IPS-11a (cell line): ENCODE data around the gene MYL7.

Experiments
- H3K4me3 ChIP-seq: one replicate; pipeline ENCODE4 v1.5.1; 2013; ENCODE audit warnings: low read depth, low read length, control low read depth

Gene MYL7

DNA sequence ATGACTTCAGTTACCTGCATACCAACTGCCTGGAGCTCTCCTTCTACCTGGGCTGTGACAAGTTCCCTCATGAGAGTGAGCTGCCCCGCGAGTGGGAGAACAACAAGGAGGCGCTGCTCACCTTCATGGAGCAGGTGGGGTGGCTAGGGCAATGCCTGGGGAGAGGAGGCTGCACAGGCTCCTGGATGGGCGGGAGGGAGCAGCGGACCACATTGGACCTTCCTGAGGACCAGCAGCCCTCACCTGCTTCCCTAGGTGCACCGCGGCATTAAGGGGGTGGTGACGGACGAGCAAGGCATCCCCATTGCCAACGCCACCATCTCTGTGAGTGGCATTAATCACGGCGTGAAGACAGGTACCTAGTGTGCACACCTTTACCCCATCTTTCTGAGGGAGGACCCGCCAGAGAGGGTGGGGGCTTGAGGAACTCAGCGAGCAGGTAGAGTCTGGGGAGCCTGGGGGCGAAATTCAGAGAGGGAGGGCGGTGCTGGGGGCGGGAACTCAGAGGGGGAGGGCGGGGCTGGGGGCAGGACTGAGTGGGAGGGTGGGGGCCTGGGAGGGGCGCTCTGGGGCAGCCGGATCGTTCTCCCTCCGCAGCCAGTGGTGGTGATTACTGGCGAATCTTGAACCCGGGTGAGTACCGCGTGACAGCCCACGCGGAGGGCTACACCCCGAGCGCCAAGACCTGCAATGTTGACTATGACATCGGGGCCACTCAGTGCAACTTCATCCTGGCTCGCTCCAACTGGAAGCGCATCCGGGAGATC is 28.0 kb downstream of the MYL7 start:
- H3K4me3 ChIP-seq: no peak overlapping the region

DNA sequence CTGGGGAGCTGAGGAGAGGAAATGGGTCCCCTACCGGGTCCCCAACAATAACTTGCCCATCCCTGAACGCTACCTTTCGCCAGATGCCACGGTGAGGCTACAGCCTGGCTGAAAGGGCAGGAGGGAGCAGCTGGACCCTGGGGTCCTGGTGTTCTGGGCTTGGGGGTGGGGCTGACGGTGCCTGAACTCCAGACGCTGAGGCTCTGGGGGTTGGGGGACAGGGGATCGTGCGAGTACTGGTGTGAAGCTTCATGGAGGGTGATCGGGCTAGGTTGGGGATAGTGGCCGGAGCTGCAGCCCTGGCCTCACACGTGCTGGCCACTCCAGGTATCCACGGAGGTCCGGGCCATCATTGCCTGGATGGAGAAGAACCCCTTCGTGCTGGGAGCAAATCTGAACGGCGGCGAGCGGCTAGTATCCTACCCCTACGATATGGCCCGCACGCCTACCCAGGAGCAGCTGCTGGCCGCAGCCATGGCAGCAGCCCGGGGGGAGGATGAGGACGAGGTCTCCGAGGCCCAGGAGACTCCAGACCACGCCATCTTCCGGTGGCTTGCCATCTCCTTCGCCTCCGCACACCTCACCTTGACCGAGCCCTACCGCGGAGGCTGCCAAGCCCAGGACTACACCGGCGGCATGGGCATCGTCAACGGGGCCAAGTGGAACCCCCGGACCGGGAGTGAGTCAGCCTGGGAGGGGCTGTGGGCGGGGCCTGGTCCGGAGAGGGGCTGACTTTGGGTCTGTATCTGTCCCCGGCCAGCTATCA is 28.7 kb downstream of the MYL7 start:
- no peak overlapping the region for H3K4me3 ChIP-seq

DNA sequence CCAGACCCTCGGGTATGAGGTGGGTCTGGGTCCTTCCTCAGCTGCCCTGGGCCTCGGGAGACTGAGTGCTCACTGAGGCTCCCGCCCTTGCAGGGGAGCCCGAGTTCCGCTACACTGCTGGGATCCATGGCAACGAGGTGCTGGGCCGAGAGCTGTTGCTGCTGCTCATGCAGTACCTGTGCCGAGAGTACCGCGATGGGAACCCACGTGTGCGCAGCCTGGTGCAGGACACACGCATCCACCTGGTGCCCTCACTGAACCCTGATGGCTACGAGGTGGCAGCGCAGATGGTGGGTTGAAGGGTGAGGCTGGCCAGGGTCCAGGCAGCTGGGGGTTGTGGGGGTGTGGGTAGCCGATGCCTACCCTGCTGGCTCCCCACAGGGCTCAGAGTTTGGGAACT is 29.4 kb downstream of the MYL7 start:
- H3K4me3 ChIP-seq: no peak overlapping the region

DNA sequence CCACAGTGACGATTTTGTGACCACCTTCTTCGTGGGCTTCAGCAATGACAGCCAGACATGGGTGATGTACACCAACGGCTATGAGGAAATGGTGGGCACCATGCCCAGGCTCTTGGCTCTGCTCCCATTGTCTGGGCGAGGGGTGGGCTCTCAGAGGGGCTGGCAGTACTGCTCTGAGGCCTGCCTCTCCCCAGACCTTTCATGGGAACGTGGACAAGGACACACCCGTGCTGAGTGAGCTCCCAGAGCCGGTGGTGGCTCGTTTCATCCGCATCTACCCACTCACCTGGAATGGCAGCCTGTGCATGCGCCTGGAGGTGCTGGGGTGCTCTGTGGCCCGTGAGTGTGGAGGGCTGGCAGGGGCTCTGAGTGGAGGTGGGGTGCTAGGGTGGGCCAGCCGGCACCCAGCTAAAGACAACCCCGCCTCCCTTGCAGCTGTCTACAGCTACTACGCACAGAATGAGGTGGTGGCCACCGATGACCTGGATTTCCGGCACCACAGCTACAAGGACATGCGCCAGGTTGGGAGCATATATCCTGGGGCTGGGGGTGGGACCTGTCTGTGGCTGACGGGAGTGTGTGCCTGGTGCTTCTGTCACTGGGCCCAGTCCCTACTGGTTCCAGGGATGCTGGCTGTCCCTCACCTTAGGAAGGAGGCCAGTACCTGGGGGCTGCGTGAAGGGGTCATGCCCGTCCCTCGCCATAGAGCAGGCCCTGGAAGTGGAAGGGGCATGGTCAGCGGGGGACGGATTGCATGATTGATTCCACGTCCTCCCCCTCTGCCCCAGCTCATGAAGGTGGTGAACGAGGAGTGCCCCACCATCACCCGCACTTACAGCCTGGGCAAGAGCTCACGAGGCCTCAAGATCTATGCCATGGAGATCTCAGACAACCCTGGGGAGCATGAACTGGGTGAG is 30.2 kb downstream of the MYL7 start:
- H3K4me3 ChIP-seq: no peak overlapping the region

DNA sequence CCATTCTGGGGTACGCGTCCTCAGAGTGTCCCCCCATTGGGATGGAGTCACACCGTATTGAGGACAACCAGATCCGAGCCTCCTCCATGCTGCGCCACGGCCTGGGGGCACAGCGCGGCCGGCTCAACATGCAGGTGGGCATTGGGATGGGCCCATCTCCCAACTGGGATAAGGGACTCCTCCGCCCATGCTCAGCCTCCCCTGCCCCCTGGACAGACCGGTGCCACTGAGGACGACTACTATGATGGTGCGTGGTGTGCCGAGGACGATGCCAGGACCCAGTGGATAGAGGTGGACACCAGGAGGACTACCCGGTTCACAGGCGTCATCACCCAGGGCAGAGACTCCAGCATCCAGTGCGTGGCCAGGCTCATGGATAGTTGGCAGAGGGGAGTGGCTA is 31.1 kb downstream of the MYL7 start:
- no peak overlapping the region for H3K4me3 ChIP-seq

DNA sequence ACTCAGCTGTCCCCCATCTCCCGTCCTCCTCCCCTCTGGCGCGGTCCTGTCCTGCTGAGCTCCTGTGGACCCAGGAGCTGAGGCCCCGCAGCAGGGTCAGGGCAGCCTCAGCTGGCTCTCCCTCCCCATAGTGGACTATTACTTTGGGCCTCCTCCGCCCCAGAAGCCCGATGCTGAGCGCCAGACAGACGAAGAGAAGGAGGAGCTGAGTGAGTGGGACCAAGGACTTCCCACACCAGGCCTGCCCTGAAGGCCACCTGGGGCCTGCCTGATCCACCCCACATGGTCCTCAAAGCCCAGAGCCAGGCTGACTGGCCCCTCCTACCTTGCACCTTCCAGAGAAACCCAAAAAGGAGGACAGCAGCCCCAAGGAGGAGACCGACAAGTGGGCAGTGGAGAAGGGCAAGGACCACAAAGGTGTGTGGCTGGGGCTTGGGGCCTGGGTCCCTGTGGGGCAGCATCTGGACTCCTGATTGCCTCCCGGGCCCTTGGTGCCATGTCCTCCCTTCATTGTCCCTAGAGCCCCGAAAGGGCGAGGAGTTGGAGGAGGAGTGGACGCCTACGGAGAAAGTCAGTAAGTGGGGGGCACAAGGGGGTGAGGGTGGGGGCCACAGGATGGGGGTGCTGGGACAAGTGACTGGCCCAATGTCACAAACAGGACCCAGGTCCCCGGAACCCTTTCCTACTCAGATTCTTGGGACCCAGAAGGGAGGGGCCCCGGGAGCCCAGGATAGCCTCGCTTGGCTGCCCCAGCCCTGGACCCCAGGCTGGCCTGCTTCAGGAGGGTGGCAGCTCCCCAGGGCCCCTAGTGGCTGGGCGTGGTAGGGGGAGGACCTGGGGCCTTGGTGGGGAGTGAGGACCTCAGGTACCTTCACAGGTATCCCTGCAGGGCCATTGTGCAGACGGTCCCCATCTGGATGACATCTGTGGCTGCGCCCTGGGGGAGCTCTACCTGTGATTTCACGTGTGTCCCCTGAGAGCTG is 32.1 kb downstream of the MYL7 start:
- H3K4me3 ChIP-seq: no peak overlapping the region

DNA sequence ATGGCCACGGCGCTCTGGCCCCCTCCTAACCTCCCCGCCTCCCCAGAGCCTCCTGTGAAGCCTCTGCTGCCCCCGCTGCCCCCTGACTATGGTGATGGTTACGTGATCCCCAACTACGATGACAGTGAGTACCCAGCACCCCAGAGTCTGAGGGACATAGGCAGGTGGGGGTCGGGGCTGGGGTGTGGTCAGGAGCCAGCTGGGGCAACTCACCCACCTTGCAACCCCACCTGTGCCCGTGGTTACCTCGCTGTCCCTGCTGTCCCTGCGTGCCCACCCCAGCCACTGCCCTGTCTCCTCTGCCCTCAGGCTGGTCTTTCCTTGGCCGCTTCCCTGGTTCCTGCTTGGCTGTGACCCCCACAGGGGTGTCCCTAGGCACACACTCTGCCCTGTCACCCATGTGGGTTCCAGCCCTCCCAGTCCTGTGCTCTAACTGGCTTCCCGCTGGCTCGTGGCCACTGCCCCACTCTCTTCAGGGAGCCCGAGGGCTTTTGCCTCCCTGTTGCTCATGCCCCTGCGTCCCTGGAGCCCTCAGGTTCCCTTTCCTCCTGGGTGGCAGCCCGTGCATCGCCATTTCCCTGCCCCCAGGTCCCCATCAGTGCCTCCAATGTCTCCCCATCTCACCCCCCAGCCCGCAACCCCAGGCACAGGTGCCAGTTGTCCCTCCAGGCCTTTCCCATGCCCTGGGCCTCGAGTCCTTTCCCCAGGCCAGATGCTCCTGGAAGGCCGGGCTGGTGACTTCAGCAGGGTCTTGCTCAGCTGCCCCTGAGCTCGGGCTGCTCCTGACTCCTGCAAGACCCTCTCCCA is 33.0 kb downstream of the MYL7 start:
- H3K4me3 ChIP-seq: no peak overlapping the region

DNA sequence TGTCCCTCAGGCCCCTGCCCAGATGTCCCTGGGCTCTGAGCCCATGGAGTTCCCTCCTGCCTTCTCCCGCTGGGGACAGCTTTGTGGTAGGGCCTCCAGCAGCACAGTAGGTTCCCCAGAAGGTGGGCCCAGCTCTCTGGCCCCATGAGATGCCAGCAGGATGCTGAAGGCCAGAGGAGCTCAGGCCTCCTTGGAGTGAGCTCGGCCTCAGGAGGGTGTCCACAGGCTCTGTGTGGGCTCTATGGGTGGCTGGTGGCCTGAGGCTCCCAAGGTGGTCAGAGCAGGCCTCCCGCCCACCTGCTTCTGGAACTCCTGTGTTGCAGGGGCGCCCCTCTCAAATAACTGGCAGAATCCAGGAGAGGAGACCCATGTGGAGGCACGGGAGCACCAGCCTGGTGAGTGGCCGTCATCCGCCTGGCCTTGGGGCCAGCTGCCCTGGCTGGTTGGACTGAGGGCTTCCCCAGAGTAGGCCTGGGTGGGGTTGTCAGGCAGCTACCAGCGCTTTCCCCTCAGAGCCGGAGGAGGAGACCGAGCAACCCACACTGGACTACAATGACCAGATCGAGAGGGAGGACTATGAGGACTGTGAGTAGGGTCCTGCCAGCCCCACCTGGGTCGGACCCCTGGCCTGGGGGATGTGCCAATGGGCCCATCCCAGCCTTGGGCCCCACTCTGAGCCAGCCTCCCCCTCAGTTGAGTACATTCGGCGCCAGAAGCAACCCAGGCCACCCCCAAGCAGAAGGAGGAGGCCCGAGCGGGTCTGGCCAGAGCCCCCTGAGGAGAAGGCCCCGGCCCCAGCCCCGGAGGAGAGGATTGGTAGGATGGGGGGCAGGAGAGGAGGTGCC is 33.8 kb downstream of the MYL7 start:
- H3K4me3 ChIP-seq: no peak overlapping the region

DNA sequence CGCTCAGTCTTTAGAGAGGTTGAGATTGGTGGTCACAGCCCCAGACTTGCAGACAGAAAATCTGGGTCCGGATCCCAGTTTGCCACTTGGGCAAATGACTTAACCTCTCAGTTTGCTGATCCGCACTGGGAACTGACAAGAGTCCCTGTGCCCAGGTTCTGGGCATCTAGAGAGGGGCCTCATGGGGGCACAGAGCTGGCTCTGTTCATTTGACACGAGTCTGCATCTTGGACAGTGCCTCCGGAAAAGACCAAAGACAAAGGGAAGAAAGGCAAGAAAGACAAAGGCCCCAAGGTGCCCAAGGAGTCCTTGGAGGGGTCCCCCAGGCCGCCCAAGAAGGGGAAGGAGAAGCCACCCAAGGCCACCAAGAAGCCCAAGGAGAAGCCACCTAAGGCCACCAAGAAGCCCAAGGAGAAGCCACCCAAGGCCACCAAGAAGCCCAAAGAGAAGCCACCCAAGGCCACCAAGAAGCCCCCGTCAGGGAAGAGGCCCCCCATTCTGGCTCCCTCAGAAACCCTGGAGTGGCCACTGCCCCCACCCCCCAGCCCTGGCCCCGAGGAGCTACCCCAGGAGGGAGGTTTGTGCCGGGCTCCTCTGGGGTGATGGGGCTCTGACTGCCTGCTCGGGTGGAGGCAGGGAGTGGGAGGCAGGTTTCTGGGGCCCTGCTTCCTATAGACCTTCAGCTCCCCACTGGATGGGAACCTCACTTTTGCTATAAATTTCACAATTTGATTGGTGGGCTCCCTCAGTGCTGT is 34.6 kb downstream of the MYL7 start:
- H3K4me3 ChIP-seq: no peak overlapping the region

DNA sequence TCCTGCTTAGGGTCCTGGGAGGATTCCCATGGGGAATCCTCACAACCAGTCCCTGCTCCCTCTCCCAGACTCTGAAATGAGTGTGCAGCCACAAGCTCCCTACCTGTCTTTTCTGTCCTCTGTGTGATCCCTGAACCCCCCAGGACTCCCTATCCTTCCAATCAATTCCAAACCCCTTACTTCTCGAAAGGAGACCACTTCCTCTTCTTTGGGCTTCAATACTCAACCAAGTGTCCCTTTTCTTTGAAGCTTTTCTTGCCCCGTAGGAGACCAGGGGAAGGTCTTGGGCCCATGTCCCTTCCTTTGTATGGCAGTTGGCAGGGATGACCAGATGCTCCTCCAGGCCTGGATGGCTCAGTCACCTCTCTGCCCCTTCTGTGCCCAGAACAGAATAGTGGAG is 35.3 kb downstream of the MYL7 start:
- H3K4me3 ChIP-seq: no peak overlapping the region

DNA sequence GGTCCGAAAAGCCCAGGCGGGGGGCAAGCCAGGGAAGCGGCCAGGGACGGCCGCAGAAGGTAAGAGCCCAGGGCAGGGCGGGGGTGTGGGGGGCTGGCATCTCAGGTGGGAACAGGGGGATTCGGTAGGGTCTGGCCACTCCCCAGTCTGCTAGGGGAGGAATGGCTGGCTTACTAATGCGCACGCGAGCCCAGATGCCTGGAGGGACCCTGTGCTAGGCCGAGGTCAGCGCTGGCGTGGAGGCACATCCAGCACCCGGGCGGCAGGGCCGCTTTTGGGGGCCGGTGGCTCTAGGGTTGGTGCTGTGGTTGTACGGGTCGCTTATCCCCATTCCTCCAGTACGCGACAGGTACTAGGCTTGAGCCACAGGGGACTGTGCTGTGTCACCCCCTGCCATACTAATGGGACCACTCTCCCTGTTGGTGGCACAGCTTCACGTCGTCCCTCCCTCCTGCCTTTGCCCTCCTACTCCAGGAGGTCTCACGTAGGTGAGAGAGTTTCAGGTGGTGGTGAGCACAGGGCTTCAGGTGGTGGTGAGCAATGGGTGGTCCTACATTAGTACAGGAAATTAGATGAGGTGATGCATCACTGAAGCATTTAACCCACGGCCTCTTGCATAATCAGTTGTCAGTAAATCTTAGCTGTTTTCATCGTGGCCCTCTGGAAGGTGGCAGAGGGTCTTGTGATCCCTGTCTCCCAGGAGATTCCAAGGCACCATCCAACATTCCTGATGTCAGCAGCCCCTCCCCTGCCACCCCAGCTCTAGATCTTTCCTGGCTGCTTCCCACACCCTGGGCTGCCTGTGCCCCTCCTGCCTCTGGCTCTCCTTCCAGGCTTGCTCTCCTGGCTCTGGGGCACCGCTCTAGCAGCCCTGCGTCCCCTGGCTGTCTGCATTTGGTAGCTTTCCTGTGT is 36.0 kb downstream of the MYL7 start:
- H3K4me3 ChIP-seq: peak overlapping the region; percentile 36

DNA sequence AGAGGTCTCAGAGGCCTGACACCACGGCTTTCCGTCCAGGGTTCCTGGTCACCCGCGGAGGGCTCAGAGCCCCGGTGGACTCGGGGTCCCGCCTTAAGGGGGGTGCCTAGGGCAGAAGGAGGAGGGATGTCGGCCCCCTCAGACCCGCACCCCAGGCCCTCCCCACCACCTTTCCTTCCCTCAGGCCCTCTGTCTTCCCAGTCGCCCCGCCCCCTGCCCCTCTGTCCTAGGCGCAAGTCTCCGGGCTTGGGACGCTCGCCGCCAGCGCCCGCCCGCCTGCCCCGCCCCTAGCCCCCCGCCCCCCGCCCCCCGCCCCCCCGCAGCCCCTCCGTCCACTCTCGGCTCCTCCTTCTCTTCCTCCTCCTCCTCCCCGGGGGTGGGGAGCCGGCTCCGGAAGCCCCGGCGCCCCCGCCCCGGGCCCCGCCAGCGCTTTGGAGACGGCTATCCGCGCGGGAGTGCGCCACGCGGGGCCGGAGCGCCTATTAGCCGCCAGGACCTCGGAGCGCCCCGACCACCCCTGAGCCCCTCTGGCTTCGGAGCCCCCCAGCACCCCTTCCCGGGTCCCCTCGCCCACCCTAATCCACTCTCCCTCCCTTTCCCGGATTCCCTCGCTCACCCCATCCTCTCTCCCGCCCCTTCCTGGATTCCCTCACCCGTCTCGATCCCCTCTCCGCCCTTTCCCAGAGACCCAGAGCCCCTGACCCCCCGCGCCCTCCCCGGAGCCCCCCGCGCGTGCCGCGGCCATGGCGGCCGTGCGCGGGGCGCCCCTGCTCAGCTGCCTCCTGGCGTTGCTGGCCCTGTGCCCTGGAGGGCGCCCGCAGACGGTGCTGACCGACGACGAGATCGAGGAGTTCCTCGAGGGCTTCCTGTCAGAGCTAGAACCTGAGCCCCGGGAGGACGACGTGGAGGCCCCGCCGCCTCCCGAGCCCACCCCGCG is 36.9 kb downstream of the MYL7 start, which contains the start of gene AEBP1:
Gene AEBP1, plus strand, starts transcription at position 423 of the 937 bp plus-strand sequence. Its CDS starts 321 bp downstream, at position 744.
- peak within 1 kb of the TSS; percentile 41 for H3K4me3 ChIP-seq

DNA sequence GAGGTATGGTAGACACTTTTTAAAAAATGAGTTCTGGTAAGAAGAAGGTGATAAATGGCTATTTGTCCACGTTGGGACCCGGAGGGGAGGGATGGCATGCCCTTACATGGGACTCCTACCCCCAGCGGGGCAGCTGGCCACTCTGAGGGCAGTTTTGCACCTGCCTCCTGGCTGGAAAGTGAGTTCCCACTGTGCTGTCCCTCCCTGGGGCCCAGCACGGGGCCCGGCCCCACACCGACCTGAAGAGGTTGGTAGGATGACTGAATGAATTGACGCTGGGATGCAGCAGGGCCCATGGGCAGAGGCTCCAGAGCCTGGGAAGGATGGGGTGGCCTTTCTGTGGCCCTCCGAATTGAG is 37.6 kb downstream of the MYL7 start:
- H3K4me3 ChIP-seq: peak overlapping the region; percentile 41

DNA sequence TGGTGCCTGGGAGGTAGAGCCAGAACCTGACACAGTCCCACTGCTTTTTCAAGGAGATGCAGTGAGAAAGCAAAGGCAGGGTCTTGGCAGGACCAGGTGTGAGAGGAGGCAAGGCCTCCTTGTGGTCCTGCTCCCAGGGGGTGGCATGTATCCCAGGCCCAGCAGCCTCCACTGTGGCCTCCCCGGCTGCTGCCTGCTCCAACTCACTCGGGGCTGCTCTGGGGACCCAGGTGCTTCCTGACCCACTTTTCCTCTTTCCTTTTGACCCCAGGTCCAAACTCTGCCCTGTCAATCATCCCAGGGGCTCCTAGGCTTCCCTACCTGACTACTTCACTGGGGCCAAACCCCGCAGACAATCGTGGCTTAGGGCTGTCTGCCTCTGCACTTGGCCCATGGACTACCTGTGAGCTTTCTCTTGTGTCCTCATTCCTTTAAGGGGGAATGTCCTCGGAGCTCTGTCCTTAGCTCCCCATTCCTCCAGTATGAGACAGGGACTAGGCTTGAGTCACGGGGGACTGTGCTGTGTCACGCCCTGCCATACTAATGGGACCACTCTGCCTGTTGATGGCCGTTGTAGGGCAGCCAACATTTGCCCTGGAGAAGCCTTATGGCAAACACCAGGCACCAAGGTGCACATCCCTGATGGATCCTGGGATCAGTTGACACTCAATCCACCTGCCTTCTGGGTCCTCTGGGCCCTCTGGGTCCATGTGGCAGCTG is 38.1 kb downstream of the MYL7 start:
- no peak overlapping the region for H3K4me3 ChIP-seq
